IMR-90 (cell line): ENCODE data around the gene TEF. TPM values are rescaled to one million over a fixed set of nuclear protein-coding genes. Genes with fewer than 3 reads are reported as not detected.

Source experiments
- ATAC-seq: fragments of 200-7000 bp; cut with Tn5 transposase; 2 replicates; pipeline ENCODE4 v1.9.1; 2020; ENCODE audit warnings: low read depth, mild to moderate bottlenecking, moderate library complexity
- BruUV-seq: library from RNA; stranded (reverse); fragments of 400-500 nt; replicated peaks from 2 replicates; lab custom pipeline; 2021; lab: Mats Ljungman, UMichigan
- CTCF ChIA-PET: fragments of 300-600 bp; formaldehyde crosslinking; extraction: SDS; loops from one replicate; lab custom pipeline; 2021; ENCODE audit warnings: antibody characterized with exemption; lab: Yijun Ruan, JAX
- POLR2A ChIA-PET: fragments of 300-600 bp; sonication (Branson Sonifier 250); formaldehyde crosslinking; loops from one replicate; lab custom pipeline; 2022; ENCODE audit warnings: antibody characterized with exemption; ENCODE audit not compliant: unreplicated experiment; lab: Charles Lee
- DNase-seq: peaks from one replicate; pipeline ENCODE4 v3.0.0; 2013
- H2AFZ ChIP-seq: replicated peaks from 2 replicates; pipeline ENCODE3; 2013; ENCODE audit warnings: low read length, mild to moderate bottlenecking; ENCODE audit not compliant: poor library complexity
- H2AK5ac ChIP-seq: 2 replicates; pipeline ENCODE4 v1.6.1; 2013; ENCODE audit warnings: low read depth, low read length, inconsistent platforms
- H2AK9ac ChIP-seq: replicated peaks from 2 replicates; pipeline ENCODE3; 2013; ENCODE audit warnings: mild to moderate bottlenecking, low read depth, low read length, moderate library complexity; ENCODE audit not compliant: poor library complexity
- H2BK120ac ChIP-seq: 2 replicates; pipeline ENCODE4 v1.6.1; 2013; ENCODE audit warnings: low read depth, low read length, inconsistent platforms
- H2BK15ac ChIP-seq: 3 replicates; pipeline ENCODE4 v1.6.1; 2013; ENCODE audit warnings: low read depth, low read length, inconsistent platforms
- H2BK20ac ChIP-seq: 2 replicates; pipeline ENCODE4 v1.6.1; 2013; ENCODE audit warnings: low read depth, mild to moderate bottlenecking, inconsistent platforms, low read length, moderate library complexity
- H2BK5ac ChIP-seq: 2 replicates; pipeline ENCODE4 v1.6.1; 2013; ENCODE audit warnings: mild to moderate bottlenecking, low read depth, low read length, inconsistent platforms; ENCODE audit not compliant: poor library complexity, severe bottlenecking
- H3K14ac ChIP-seq: replicated peaks from 2 replicates; pipeline ENCODE4 v1.6.1; 2013; ENCODE audit warnings: low read depth, low read length, inconsistent platforms
- H3K18ac ChIP-seq: 2 replicates; pipeline ENCODE4 v1.6.1; 2013; ENCODE audit warnings: low read depth, low read length, control low read depth
- H3K23ac ChIP-seq: 2 replicates; pipeline ENCODE4 v1.6.1; 2013; ENCODE audit warnings: low read depth, low read length, inconsistent platforms
- H3K27ac ChIP-seq: 2 replicates; pipeline ENCODE4 v1.5.1; 2013; ENCODE audit warnings: mild to moderate bottlenecking, control low read depth, low read length; ENCODE audit not compliant: insufficient read depth
- H3K27me3 ChIP-seq: 2 replicates; pipeline ENCODE4 v1.6.1; 2013; ENCODE audit warnings: low read length; ENCODE audit not compliant: control insufficient read depth, insufficient read depth
- H3K36me3 ChIP-seq: 2 replicates; pipeline ENCODE4 v1.6.1; 2013; ENCODE audit warnings: low read length, mixed read lengths; ENCODE audit not compliant: control insufficient read depth, insufficient read depth
- H3K4ac ChIP-seq: 2 replicates; pipeline ENCODE4 v1.6.1; 2013; ENCODE audit warnings: low read depth, low read length, inconsistent platforms
- H3K4me1 ChIP-seq: 2 replicates; pipeline ENCODE4 v1.6.1; 2013; ENCODE audit warnings: low read length, mixed read lengths; ENCODE audit not compliant: control insufficient read depth, insufficient read depth
- H3K4me2 ChIP-seq: 2 replicates; pipeline ENCODE4 v1.6.1; 2013; ENCODE audit warnings: low read depth, mild to moderate bottlenecking, control low read depth, low read length, moderate library complexity
- H3K4me3 ChIP-seq: 2 replicates; pipeline ENCODE4 v1.5.1; 2013; ENCODE audit warnings: low read depth, mild to moderate bottlenecking, control low read depth, low read length, moderate library complexity; ENCODE audit not compliant: insufficient read depth
- H3K56ac ChIP-seq: 2 replicates; pipeline ENCODE4 v1.6.1; 2013; ENCODE audit warnings: low read length, inconsistent platforms; ENCODE audit not compliant: insufficient read depth; ENCODE audit errors: extremely low read depth
- H3K79me1 ChIP-seq, 2 experiments: 2 replicates each; pipeline ENCODE4 v1.6.1; 2013; ENCODE audit warnings: low read length in 2 of 2, inconsistent platforms in 1 of 2, low read depth in 1 of 2
- H3K9ac ChIP-seq: 2 replicates; pipeline ENCODE4 v1.6.1; 2013; ENCODE audit warnings: low read depth, low read length, control low read depth
- H3K9me1 ChIP-seq: 2 replicates; pipeline ENCODE4 v1.6.1; 2013; ENCODE audit warnings: low read length, inconsistent platforms; ENCODE audit not compliant: insufficient read depth
- H3K9me3 ChIP-seq: 2 replicates; pipeline ENCODE4 v1.6.1; 2013; ENCODE audit warnings: low read length; ENCODE audit not compliant: control insufficient read depth, insufficient read depth
- H4K20me1 ChIP-seq: 2 replicates; pipeline ENCODE4 v1.6.1; 2013; ENCODE audit warnings: low read length, inconsistent platforms; ENCODE audit not compliant: insufficient read depth
- H4K5ac ChIP-seq: 2 replicates; pipeline ENCODE4 v1.6.1; 2013; ENCODE audit warnings: mild to moderate bottlenecking, low read depth, low read length, control low read depth
- H4K8ac ChIP-seq, 2 experiments: 2 replicates each; pipeline ENCODE4 v1.6.1; 2013; ENCODE audit warnings: low read depth in 2 of 2, low read length in 2 of 2, control low read depth in 1 of 2, inconsistent platforms in 1 of 2
- H4K91ac ChIP-seq: 2 replicates; pipeline ENCODE4 v1.6.1; 2013; ENCODE audit warnings: low read depth, low read length, inconsistent platforms; ENCODE audit not compliant: insufficient read depth
- BHLHE40 ChIP-seq: fragments of 150-350 bp; IDR thresholded peaks from 2 replicates; pipeline ENCODE4 v1.6.1; 2016; ENCODE audit warnings: mild to moderate bottlenecking, low read depth, low read length
- CHD1 ChIP-seq: IDR thresholded peaks from 2 replicates; pipeline ENCODE4 v1.6.1; 2012; ENCODE audit warnings: low read depth, low read length, improper control_type of control experiment
- CTCF ChIP-seq: conservative IDR thresholded peaks from 2 replicates; pipeline ENCODE4 v1.5.1; 2012; ENCODE audit warnings: mild to moderate bottlenecking, low read depth, low read length, improper control_type of control experiment
- FOS ChIP-seq: fragments of 150-350 bp; IDR thresholded peaks from 2 replicates; pipeline ENCODE4 v1.6.1; 2016; ENCODE audit warnings: low read depth, low read length
- MAFK ChIP-seq: IDR thresholded peaks from 2 replicates; pipeline ENCODE4 v1.6.1; 2012; ENCODE audit warnings: low read depth, low read length, improper control_type of control experiment
- MAZ ChIP-seq: IDR thresholded peaks from 2 replicates; pipeline ENCODE4 v1.6.1; 2012; ENCODE audit warnings: low read depth, mild to moderate bottlenecking, low read length, improper control_type of control experiment, moderate library complexity, borderline replicate concordance
- MXI1 ChIP-seq: IDR thresholded peaks from 2 replicates; pipeline ENCODE4 v1.6.1; 2012; ENCODE audit warnings: low read depth, mild to moderate bottlenecking, low read length, moderate library complexity, borderline replicate concordance
- POLR2A ChIP-seq: IDR thresholded peaks from 2 replicates; pipeline ENCODE4 v1.6.1; 2012; ENCODE audit warnings: mild to moderate bottlenecking, low read depth, low read length
- RAD21 ChIP-seq: IDR thresholded peaks from 2 replicates; pipeline ENCODE4 v1.6.1; 2012; ENCODE audit warnings: low read length, improper control_type of control experiment
- RFX5 ChIP-seq: IDR thresholded peaks from 2 replicates; pipeline ENCODE4 v1.8.0; 2012; ENCODE audit warnings: low read depth, mild to moderate bottlenecking, low read length, moderate library complexity
- SMC3 ChIP-seq: fragments of 150-350 bp; IDR thresholded peaks from 2 replicates; pipeline ENCODE4 v1.6.1; 2016; ENCODE audit warnings: low read depth, mild to moderate bottlenecking, antibody characterized with exemption, low read length, moderate library complexity
- USF2 ChIP-seq: fragments of 150-350 bp; IDR thresholded peaks from 2 replicates; pipeline ENCODE4 v1.6.1; 2017; ENCODE audit warnings: mild to moderate bottlenecking, antibody characterized with exemption, low read length, low read depth
- WGBS, 2 experiments: methylation state at CpG; one replicate each; pipeline versions ENCODE4 v1.1.5 to v1.1.7; 2013; ENCODE audit warnings: missing lambda C conversion rate in 2 of 2; ENCODE audit not compliant: insufficient read length in 1 of 2; ENCODE audit errors: extremely low coverage in 2 of 2; 5-methylcytosine and 5-hydroxymethylcytosine counted together
- dilution Hi-C: fragments of 300-500 bp; cut with HindIII; formaldehyde crosslinking; loops from one replicate; pipeline ENCODE4 v1.14.3; 2018; ENCODE audit warnings: low sequenced_read_pairs; ENCODE audit not compliant: unreplicated experiment
- in situ Hi-C: fragments of 300-500 bp; cut with MboI; formaldehyde crosslinking; loops from 3 replicates; pipeline ENCODE4 v1.14.3; 2019; ENCODE audit warnings: low sequenced_read_pairs, inconsistent platforms, mixed read lengths
- intact Hi-C: fragments of 100-400 bp; cut with micrococcal nuclease; formaldehyde crosslinking; loops from 2 replicates; pipeline ENCODE4 v1.10.0; 2022
- polyA plus RNA-seq, 3 experiments: library from polyadenylated mRNA; depleted of rRNA; stranded (reverse); fragments of >200 nt; gene quantifications; 2 replicates each; pipeline ENCODE4 v1.2.3, GENCODE V29; 2012; ENCODE audit warnings: low replicate concordance in 1 of 3
- total RNA-seq: library from RNA; depleted of rRNA; stranded (reverse); fragments of >200 nt; gene quantifications from 2 replicates; pipeline ENCODE4 v1.2.3, GENCODE V29; 2012

The TEF gene
- total and polyA plus RNA-seq, 2 of the 4 experiments (the other 2 are of a cell fraction), result 5.6 to 11.6 TPM

- Histone ChIP-seq H3K18ac (peak overlapping the region; percentile 38; the same call in 1 of the 2 replicates), H3K27me3 (no peaks in the 10 kb centered on the region), H3K9ac (peak overlapping the region; percentile 93), H3K56ac (peak overlapping the region; percentile 79), H3K36me3 (peaks cover 5% of the 10 kb centered on the region), H3K4ac (peak overlapping the region; percentile 89), H2AK5ac (peak overlapping the region; percentile 81), H3K9me3 (no peaks in the 10 kb centered on the region), H3K4me1 (peaks cover 3% of the 10 kb centered on the region), H2BK120ac (no peak overlapping the region), H2BK5ac (peak overlapping the region; percentile 88), H4K20me1 (peaks cover 49% of the 10 kb centered on the region), H4K5ac (peak overlapping the region; percentile 54; the same call in 1 of the 2 replicates), H4K91ac (peak overlapping the region; percentile 86), H4K8ac (peak overlapping the region; percentile 57 to 76; a peak in 3 of 4 replicates), H3K4me3 (peak overlapping the region; percentile 97), H3K23ac (peak overlapping the region; percentile 88), H3K79me1 (peaks cover 13 to 44% of the 10 kb centered on the region in 2 experiments), H2AFZ (peak overlapping the region; percentile 90), H3K9me1 (peaks cover 12% of the 10 kb centered on the region), H2BK20ac (no peak overlapping the region), H3K27ac (peak overlapping the region; percentile 97), H2AK9ac (peak overlapping the region; percentile 99), H2BK15ac (peak overlapping the region; percentile 24; the same call in 1 of the 3 replicates), H3K4me2 (peak overlapping the region; percentile 85), H3K14ac (peak overlapping the region; percentile 89)
- ChIA-PET POLR2A (interaction anchor here (0.6 kb wide), 1 partner anchor 93 kb away, joined by 4 read pairs; no protein-coding TSS in a partner anchor), CTCF (no interaction called here)
- ATAC-seq (no peak), DNase-seq (no peak)
- WGBS, 2 experiments, result no CpG with 5 or more reads among the region's 22 CpGs
- intact Hi-C loops (loop anchor here (1.0 to 2.0 kb wide), 4 partner anchors 65 to 160 kb away; partner anchors contain the start of gene TEF), in situ Hi-C loops (no loop called here), dilution Hi-C loops (no loop called here)
- TF ChIP-seq MXI1, result no peak
- TF ChIP-seq USF2, result no peak
- TF ChIP-seq MAZ, result no peak
- TF ChIP-seq POLR2A, result no peak
- TF ChIP-seq RFX5, result no peak
- no peak for TF ChIP-seq SMC3
- TF ChIP-seq MAFK, result no peak
- TF ChIP-seq FOS, result no peak
- TF ChIP-seq CTCF, result no peak
- no peak for TF ChIP-seq RAD21
- no peak for TF ChIP-seq CHD1
- TF ChIP-seq BHLHE40, result no peak
- no TSS peak for BruUV-seq
These were observed 63.7 kb downstream of the TEF start for GRCh38 chr22:41445129-41446056.
